NCI-H345 treated with DMSO at 0.1 percent for 48 hours (cell line): Measurements from ENCODE around the gene GEMIN8.

Experiments
- DNase-seq: peaks from one replicate; lab custom pipeline; 2025; ENCODE audit not compliant: unreplicated experiment; lab: John Stamatoyannopoulos, UW

GEMIN8 gene

GRCh38 chrX:14029425-14030173 is at the start of gene GEMIN8:
TSS of gene GEMIN8 (minus strand) at chrX:14029892. CDS start at chrX:14021478, 8,414 bp downstream.
- DNase-seq, result peak; percentile 72

- no peak for DNase-seq
These were observed 46.9 kb upstream of the GEMIN8 start for GRCh38 chrX:14076639-14077038.

- no peak for DNase-seq
These were observed 43.9 kb upstream of the GEMIN8 start for GRCh38 chrX:14073556-14073955.

GRCh38 chrX:14073071-14073470 is 43.4 kb upstream of the GEMIN8 start:
- DNase-seq, result no peak

GRCh38 chrX:14065800-14066199 is 36.1 kb upstream of the GEMIN8 start:
- no peak for DNase-seq

GRCh38 chrX:14064626-14065432 is 35.1 kb upstream of the GEMIN8 start:
- no peak for DNase-seq

GRCh38 chrX:14062524-14062923 is 32.8 kb upstream of the GEMIN8 start:
- no peak for DNase-seq

- DNase-seq, result no peak
These were observed 26.5 kb upstream of the GEMIN8 start for GRCh38 chrX:14056206-14056605.

- no peak for DNase-seq
These were observed 21.7 kb upstream of the GEMIN8 start for GRCh38 chrX:14051416-14051815.

- DNase-seq, result no peak
These were observed 21.0 kb upstream of the GEMIN8 start for GRCh38 chrX:14050709-14051108.

- no peak for DNase-seq
These were observed 13.5 kb upstream of the GEMIN8 start for GRCh38 chrX:14043209-14043608.

GRCh38 chrX:14039344-14039743 is 9.7 kb upstream of the GEMIN8 start:
- peak; percentile 40 for DNase-seq

GRCh38 chrX:14038375-14039085 is 8.8 kb upstream of the GEMIN8 start:
- no peak for DNase-seq

GRCh38 chrX:14032406-14032805 is 2.7 kb upstream of the GEMIN8 start:
- peak; percentile 12 for DNase-seq

- DNase-seq, result no peak
These were observed 460 bp upstream of the GEMIN8 start for GRCh38 chrX:14030174-14030530.

- DNase-seq, result no peak
These were observed 660 bp downstream of the GEMIN8 start for GRCh38 chrX:14029039-14029424.

GRCh38 chrX:14028473-14028872 is 1.2 kb downstream of the GEMIN8 start:
- no peak for DNase-seq

GRCh38 chrX:14027511-14028019 is 2.1 kb downstream of the GEMIN8 start:
- no peak for DNase-seq

GRCh38 chrX:14027036-14027435 is 2.7 kb downstream of the GEMIN8 start:
- DNase-seq, result no peak

GRCh38 chrX:14026121-14026520 is 3.6 kb downstream of the GEMIN8 start:
- no peak for DNase-seq

GRCh38 chrX:14022019-14022418 is 7.7 kb downstream of the GEMIN8 start:
- no peak for DNase-seq

- no peak for DNase-seq
These were observed 12.3 kb downstream of the GEMIN8 start for GRCh38 chrX:14017399-14017798.
